Testis (tissue), 3 donors: Measurements from ENCODE around the gene ELK3. TPM values are rescaled to one million over a fixed set of nuclear protein-coding genes. Genes with fewer than 3 reads are reported as not detected.

ENCODE experiments used
- DNase-seq: peaks from one replicate; pipeline ENCODE4 v3.0.0-alpha.2; 2019
- H3K27ac ChIP-seq, 2 donors: fragments of 200-600 bp; sonication (generic); one replicate each; pipeline ENCODE4 v1.5.1; 2019
- H3K27me3 ChIP-seq: fragments of 200-600 bp; sonication (generic); one replicate; pipeline ENCODE4 v1.5.1; 2019
- H3K36me3 ChIP-seq: fragments of 200-600 bp; sonication (generic); one replicate; pipeline ENCODE4 v1.5.1; 2017; ENCODE audit warnings: low read depth; ENCODE audit errors: missing control alignments
- H3K4me1 ChIP-seq: fragments of 200-600 bp; sonication (generic); one replicate; pipeline ENCODE4 v1.5.1; 2019
- H3K4me3 ChIP-seq, 2 donors: fragments of 200-600 bp; sonication (generic); one replicate each; pipeline ENCODE4 v1.5.1; 2017 to 2019
- H3K9me3 ChIP-seq: fragments of 200-600 bp; sonication (generic); one replicate; pipeline ENCODE4 v1.5.1; 2017
- CTCF ChIP-seq, 3 experiments: fragments of 450-650 bp in 2 of 3; fragments of 200-600 bp in 1 of 3; sonication (generic) in 1 of 3; IDR thresholded peaks; one replicate each; pipeline ENCODE4 v1.5.1; 2016 to 2019; ENCODE audit warnings: antibody characterized with exemption in 3 of 3, mild to moderate bottlenecking in 2 of 3, moderate library complexity in 1 of 3
- POLR2A ChIP-seq: fragments of 450-650 bp; IDR thresholded peaks from one replicate; pipeline ENCODE4 v1.6.1; 2017; ENCODE audit warnings: antibody characterized with exemption, mild to moderate bottlenecking, moderate library complexity
- WGBS, 2 donors: methylation state at CpG; one replicate each; pipeline ENCODE4 v1.1.5; 2018; 5-methylcytosine and 5-hydroxymethylcytosine counted together
- intact Hi-C: fragments of 100-400 bp; cut with DNase I; formaldehyde crosslinking; loops from one replicate; pipeline ENCODE4 v1.15.1; 2023; ENCODE audit warnings: low total_unique reads
- polyA plus RNA-seq: library from polyadenylated mRNA; stranded (reverse); fragments of 350-450 nt; fragmentation: Illumina TruSeq; extraction: RNeasy Lipid Tissue Mini Kit (QIAGEN cat#74804); gene quantifications from one replicate; pipeline ENCODE4 v1.2.3, GENCODE V29; 2014; ENCODE audit warnings: low read depth, low replicate concordance; ENCODE audit not compliant: insufficient read depth
- total RNA-seq, 2 donors: library from RNA; depleted of rRNA; stranded (reverse); fragments of >200 nt; gene quantifications; one replicate each; pipeline ENCODE4 v1.2.3, GENCODE V29; 2016

The ELK3 gene
- total and polyA plus RNA-seq, 3 donors from 2014 or later, result 11.3 to 17.1 (median 15.4) TPM

GRCh38 chr12:96226401-96226800, 32.2 kb downstream of the ELK3 start:
- Histone ChIP-seq H3K4me3 (no peak overlapping the region), H3K4me1 (peaks cover 8% of the 10 kb centered on the region), H3K27me3 (no peaks in the 10 kb centered on the region), H3K9me3 (no peaks in the 10 kb centered on the region), H3K36me3 (no peaks in the 10 kb centered on the region), H3K27ac (no peak overlapping the region)
- intact Hi-C loops, result loop anchor here (10.0 kb wide), 1 partner anchor 168 kb away; no protein-coding TSS in a partner anchor
- DNase-seq, result no peak
- 90% methylated on average over 4 of the region's 4 CpGs for WGBS, 2 donors
- TF ChIP-seq CTCF (IDR thresholded peaks at IDR 0.05) (no peak), POLR2A (no peak)

GRCh38 chr12:96226801-96227348, 32.7 kb downstream of the ELK3 start:
- intact Hi-C loops, result loop anchor here (10.0 kb wide), 1 partner anchor 168 kb away; no protein-coding TSS in a partner anchor
- Histone ChIP-seq H3K4me1 (peaks cover 8% of the 10 kb centered on the region), H3K27ac (no peak overlapping the region), H3K27me3 (no peaks in the 10 kb centered on the region), H3K4me3 (no peak overlapping the region), H3K36me3 (no peaks in the 10 kb centered on the region), H3K9me3 (no peaks in the 10 kb centered on the region)
- DNase-seq, result no peak
- WGBS, 2 donors, result 89 to 92% methylated on average over 17 of the region's 17 CpGs
- TF ChIP-seq POLR2A, result no peak

GRCh38 chr12:96227365-96228106, 33.4 kb downstream of the ELK3 start:
- Histone ChIP-seq H3K36me3 (no peaks in the 10 kb centered on the region), H3K27ac (no peak overlapping the region), H3K4me1 (peaks cover 8% of the 10 kb centered on the region), H3K27me3 (no peaks in the 10 kb centered on the region), H3K9me3 (no peaks in the 10 kb centered on the region), H3K4me3 (no peak overlapping the region)
- 71 to 79% methylated on average over 12 of the region's 12 CpGs for WGBS, 2 donors
- intact Hi-C loops, result loop anchor here (10.0 kb wide), 1 partner anchor 167 kb away; no protein-coding TSS in a partner anchor
- DNase-seq, result no peak
- no peak for TF ChIP-seq CTCF (IDR thresholded peaks at IDR 0.05)
- TF ChIP-seq POLR2A, result no peak

GRCh38 chr12:96228566-96229248, 34.5 kb downstream of the ELK3 start:
- Histone ChIP-seq H3K36me3 (no peaks in the 10 kb centered on the region), H3K27ac (no peak overlapping the region), H3K9me3 (no peaks in the 10 kb centered on the region), H3K27me3 (no peaks in the 10 kb centered on the region), H3K4me1 (peaks cover 14% of the 10 kb centered on the region), H3K4me3 (no peak overlapping the region)
- TF ChIP-seq POLR2A, result no peak
- TF ChIP-seq CTCF (IDR thresholded peaks at IDR 0.05), result no peak
- no peak for DNase-seq
- 83 to 90% methylated on average over 11 to 12 of the region's 12 CpGs for whole genome bisulfite sequencing, 2 donors
- intact Hi-C loops, result loop anchor here (10.0 kb wide), 1 partner anchor 166 kb away; no protein-coding TSS in a partner anchor

GRCh38 chr12:96230646-96231045, 36.5 kb downstream of the ELK3 start:
- no peaks in the 10 kb centered on the region for H3K27me3 ChIP-seq
- H3K9me3 ChIP-seq, result no peaks in the 10 kb centered on the region
- H3K27ac ChIP-seq, result no peak overlapping the region
- DNase-seq, result no peak
- intact Hi-C loops, result no loop called here
- no peak overlapping the region for H3K4me3 ChIP-seq
- no peak for TF ChIP-seq POLR2A
- TF ChIP-seq CTCF (IDR thresholded peaks at IDR 0.05), result no peak
- no peaks in the 10 kb centered on the region for H3K36me3 ChIP-seq
- peaks cover 14% of the 10 kb centered on the region for H3K4me1 ChIP-seq
- 90 to 96% methylated on average over 13 of the region's 13 CpGs for WGBS, 2 donors
